ENCODE results near the gene TMEM80.

Gene TMEM80

DNA sequence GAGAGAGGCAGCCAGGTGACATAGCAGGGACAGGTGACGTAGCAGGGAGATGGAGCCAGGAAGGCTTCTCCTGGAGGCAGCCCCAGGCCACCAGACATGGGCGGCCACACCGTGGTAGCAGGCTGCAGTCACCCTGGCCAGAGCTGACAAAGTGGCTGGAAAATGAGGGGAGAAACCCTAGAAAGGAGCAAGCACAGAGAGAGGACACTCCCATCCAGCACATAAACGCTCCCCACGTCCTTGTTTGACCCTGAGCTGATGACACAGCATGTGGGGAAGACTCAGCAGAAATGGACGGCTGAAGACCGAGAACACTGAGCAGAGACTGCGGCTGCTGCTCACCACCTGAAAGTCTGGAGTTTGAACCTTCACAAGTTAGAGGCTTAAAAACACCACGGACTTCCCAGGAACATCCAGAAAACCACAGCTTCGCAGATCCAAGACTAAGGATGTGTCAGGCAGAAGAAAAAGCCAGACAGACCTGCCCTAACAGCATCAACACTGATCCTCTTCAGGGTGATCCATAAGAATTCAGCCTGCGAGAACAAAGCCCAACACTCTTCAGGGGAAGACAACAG lies 29.8 kb upstream of the TMEM80 start:
- Histone ChIP-seq H3K23ac (ENCODE audit: low read depth, low read length, poor library complexity) (no peak overlapping the region), H2BK5ac (ENCODE audit: low read length) (no peak overlapping the region), H3K27ac (replicated peaks; ENCODE audit: low read length) (no peak overlapping the region), H3K36me3 (replicated peaks in 1 of 2; ENCODE audit: control insufficient read depth in 2 of 2, insufficient read depth in 2 of 2, low read length in 2 of 2) (peaks cover 15 to 64% of the 10 kb centered on the region in 2 donors), H3K27me3 (ENCODE audit: control insufficient read depth in 3 of 3, insufficient read depth in 3 of 3, low read depth in 1 of 3, low read length in 3 of 3) (no peaks in the 10 kb centered on the region), H4K8ac (ENCODE audit: low read depth, low read length) (no peak overlapping the region), H3K4me1 (ENCODE audit: control insufficient read depth in 2 of 2, insufficient read depth in 1 of 2, low read depth in 1 of 2, low read length in 2 of 2) (no peaks in the 10 kb centered on the region), H3K9ac (ENCODE audit: low read depth, low read length, poor library complexity) (no peak overlapping the region), H3K79me1 (ENCODE audit: low read depth, low read length) (peaks cover 2% of the 10 kb centered on the region), H2BK15ac (ENCODE audit: low read length) (no peak overlapping the region), H2BK12ac (ENCODE audit: low read length) (no peak overlapping the region), H3K4ac (ENCODE audit: low read length) (no peak overlapping the region), H3K18ac (ENCODE audit: low read length) (no peak overlapping the region), H3K9me3 (replicated peaks in 1 of 2; ENCODE audit: control insufficient read depth in 2 of 2, insufficient read depth in 1 of 2, low read depth in 1 of 2, low read length in 2 of 2) (peaks cover 2 to 5% of the 10 kb centered on the region in 2 donors), H3K14ac (ENCODE audit: low read length) (no peak overlapping the region), H3K4me2 (ENCODE audit: insufficient read depth, low read length, poor library complexity, severe bottlenecking) (no peak overlapping the region), H2AFZ (ENCODE audit: low read length) (no peak overlapping the region), H3K4me3 (ENCODE audit: low read length in 2 of 2) (no peak overlapping the region), H2AK5ac (ENCODE audit: low read depth, low read length) (no peak overlapping the region), H4K91ac (ENCODE audit: low read depth, low read length, poor library complexity) (no peak overlapping the region), H2BK120ac (ENCODE audit: low read depth, low read length) (no peak overlapping the region)
- DNase-seq (ENCODE audit: low spot score) = no peak
- no CpG with 5 or more reads among the region's 11 CpGs for WGBS, 2 donors (ENCODE audit: extremely low coverage in 2 of 2, insufficient read length in 2 of 2, insufficient replicate concordance in 1 of 2)

DNA sequence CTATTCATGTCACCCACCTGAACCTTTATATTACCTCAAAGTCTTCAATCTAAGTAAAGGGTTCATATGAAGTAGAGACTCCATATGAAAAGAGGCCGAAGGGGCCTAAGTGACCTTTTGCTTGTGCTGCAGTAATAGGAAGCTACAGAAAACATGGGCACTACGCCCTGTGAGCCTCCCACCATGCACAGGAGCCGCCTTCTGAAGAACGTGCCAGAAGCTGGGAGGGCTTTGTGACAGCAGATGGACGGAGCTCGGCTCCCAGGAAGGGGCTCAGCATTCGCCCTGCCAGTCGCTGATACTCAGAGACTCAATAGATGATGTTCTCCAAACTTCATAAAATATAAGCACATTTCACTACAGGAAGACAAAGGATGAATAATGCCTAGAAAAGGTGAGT lies 21.8 kb upstream of the TMEM80 start:
- DNase-seq (ENCODE audit: low spot score) = no peak
- H3K36me3 ChIP-seq (replicated peaks in 1 of 2; ENCODE audit: control insufficient read depth in 2 of 2, insufficient read depth in 2 of 2, low read length in 2 of 2) = peaks cover 26 to 71% of the 10 kb centered on the region in 2 donors
- no peak overlapping the region for H3K27ac ChIP-seq (replicated peaks; ENCODE audit: low read length)
- no peak overlapping the region for H4K8ac ChIP-seq (ENCODE audit: low read depth, low read length)
- H3K27me3 ChIP-seq (ENCODE audit: control insufficient read depth in 3 of 3, insufficient read depth in 3 of 3, low read depth in 1 of 3, low read length in 3 of 3) = no peaks in the 10 kb centered on the region
- H2BK120ac ChIP-seq (ENCODE audit: low read depth, low read length) = no peak overlapping the region
- H4K91ac ChIP-seq (ENCODE audit: low read depth, low read length, poor library complexity) = no peak overlapping the region
- H3K4me3 ChIP-seq (ENCODE audit: low read length in 2 of 2) = no peak overlapping the region
- H3K4ac ChIP-seq (ENCODE audit: low read length) = no peak overlapping the region
- H3K9me3 ChIP-seq (replicated peaks in 1 of 2; ENCODE audit: control insufficient read depth in 2 of 2, insufficient read depth in 1 of 2, low read depth in 1 of 2, low read length in 2 of 2) = peaks cover 0 to 2% of the 10 kb centered on the region in 2 donors
- H2BK15ac ChIP-seq (ENCODE audit: low read length) = no peak overlapping the region
- H3K14ac ChIP-seq (ENCODE audit: low read length) = no peak overlapping the region
- no peak overlapping the region for H3K9ac ChIP-seq (ENCODE audit: low read depth, low read length, poor library complexity)
- H3K23ac ChIP-seq (ENCODE audit: low read depth, low read length, poor library complexity) = no peak overlapping the region
- no peak overlapping the region for H3K18ac ChIP-seq (ENCODE audit: low read length)
- H2BK12ac ChIP-seq (ENCODE audit: low read length) = no peak overlapping the region
- no peak overlapping the region for H3K4me2 ChIP-seq (ENCODE audit: insufficient read depth, low read length, poor library complexity, severe bottlenecking)
- no peak overlapping the region for H2AK5ac ChIP-seq (ENCODE audit: low read depth, low read length)
- H2BK5ac ChIP-seq (ENCODE audit: low read length) = no peak overlapping the region
- H3K4me1 ChIP-seq (ENCODE audit: control insufficient read depth in 2 of 2, insufficient read depth in 1 of 2, low read depth in 1 of 2, low read length in 2 of 2) = no peaks in the 10 kb centered on the region
- H2AFZ ChIP-seq (ENCODE audit: low read length) = no peak overlapping the region
- no CpG with 5 or more reads among the region's 8 CpGs for WGBS, 2 donors (ENCODE audit: extremely low coverage in 2 of 2, insufficient read length in 2 of 2, insufficient replicate concordance in 1 of 2)
- no peaks in the 10 kb centered on the region for H3K79me1 ChIP-seq (ENCODE audit: low read depth, low read length)

DNA sequence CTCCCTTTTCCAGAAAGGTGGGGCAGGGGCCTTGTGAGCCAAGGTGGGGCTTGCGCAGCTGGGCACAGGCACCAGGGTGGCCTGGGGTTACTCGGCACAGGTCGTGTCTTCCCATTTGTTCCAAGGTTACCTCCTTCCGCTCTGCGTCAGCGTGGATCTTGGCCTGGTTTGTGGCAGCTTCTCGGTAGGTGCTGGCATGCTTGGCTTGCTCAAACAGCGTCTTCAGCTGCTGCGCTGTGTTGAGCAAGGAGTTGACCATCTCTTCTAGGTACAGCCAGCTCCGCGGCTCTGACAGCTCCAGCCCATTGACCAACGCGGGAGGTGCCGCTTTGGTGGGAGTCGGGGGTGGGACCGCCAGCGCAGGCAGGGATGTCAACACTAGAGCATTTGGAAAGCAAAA lies 21.2 kb upstream of the TMEM80 start:
- no peak overlapping the region for H3K23ac ChIP-seq (ENCODE audit: low read depth, low read length, poor library complexity)
- no peak overlapping the region for H2AFZ ChIP-seq (ENCODE audit: low read length)
- no peak overlapping the region for H3K27ac ChIP-seq (replicated peaks; ENCODE audit: low read length)
- no peak overlapping the region for H3K14ac ChIP-seq (ENCODE audit: low read length)
- H3K4me3 ChIP-seq (ENCODE audit: low read length in 2 of 2) = no peak overlapping the region
- H2BK120ac ChIP-seq (ENCODE audit: low read depth, low read length) = no peak overlapping the region
- WGBS, 2 donors (ENCODE audit: extremely low coverage in 2 of 2, insufficient read length in 2 of 2, insufficient replicate concordance in 1 of 2) = no CpG with 5 or more reads among the region's 17 CpGs
- H3K4me2 ChIP-seq (ENCODE audit: insufficient read depth, low read length, poor library complexity, severe bottlenecking) = no peak overlapping the region
- H3K36me3 ChIP-seq (replicated peaks in 1 of 2; ENCODE audit: control insufficient read depth in 2 of 2, insufficient read depth in 2 of 2, low read length in 2 of 2) = peaks cover 28 to 72% of the 10 kb centered on the region in 2 donors
- no peaks in the 10 kb centered on the region for H3K27me3 ChIP-seq (ENCODE audit: control insufficient read depth in 3 of 3, insufficient read depth in 3 of 3, low read depth in 1 of 3, low read length in 3 of 3)
- no peak overlapping the region for H2BK12ac ChIP-seq (ENCODE audit: low read length)
- no peak overlapping the region for H2AK5ac ChIP-seq (ENCODE audit: low read depth, low read length)
- no peak overlapping the region for H3K9ac ChIP-seq (ENCODE audit: low read depth, low read length, poor library complexity)
- H2BK15ac ChIP-seq (ENCODE audit: low read length) = no peak overlapping the region
- no peak overlapping the region for H3K4ac ChIP-seq (ENCODE audit: low read length)
- DNase-seq (ENCODE audit: low spot score) = no peak
- no peak overlapping the region for H3K18ac ChIP-seq (ENCODE audit: low read length)
- H4K91ac ChIP-seq (ENCODE audit: low read depth, low read length, poor library complexity) = no peak overlapping the region
- no peaks in the 10 kb centered on the region for H3K4me1 ChIP-seq (ENCODE audit: control insufficient read depth in 2 of 2, insufficient read depth in 1 of 2, low read depth in 1 of 2, low read length in 2 of 2)
- no peaks in the 10 kb centered on the region for H3K79me1 ChIP-seq (ENCODE audit: low read depth, low read length)
- H2BK5ac ChIP-seq (ENCODE audit: low read length) = no peak overlapping the region
- H4K8ac ChIP-seq (ENCODE audit: low read depth, low read length) = no peak overlapping the region
- H3K9me3 ChIP-seq (replicated peaks in 1 of 2; ENCODE audit: control insufficient read depth in 2 of 2, insufficient read depth in 1 of 2, low read depth in 1 of 2, low read length in 2 of 2) = peaks cover 0 to 2% of the 10 kb centered on the region in 2 donors

DNA sequence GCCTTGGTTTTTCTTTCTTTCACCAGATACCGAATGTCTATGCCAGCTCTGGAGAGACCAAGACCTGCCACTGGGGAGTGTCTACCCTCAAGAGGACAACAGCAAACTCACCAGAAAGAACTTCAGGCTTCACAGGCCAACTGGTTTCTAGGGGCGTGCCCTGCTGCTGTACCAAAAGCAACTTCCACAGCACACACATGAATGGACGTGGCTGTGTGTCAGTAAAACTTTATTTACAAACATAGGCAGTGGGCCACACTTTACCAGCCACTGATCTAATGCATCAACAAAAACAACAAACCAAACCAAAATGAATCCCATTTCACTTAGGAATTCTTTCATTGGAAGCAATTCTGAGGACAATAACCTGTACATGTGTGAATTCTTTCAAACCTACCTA lies 17.3 kb upstream of the TMEM80 start:
- Histone ChIP-seq H3K23ac (ENCODE audit: low read depth, low read length, poor library complexity) (no peak overlapping the region), H2AFZ (ENCODE audit: low read length) (no peak overlapping the region), H2AK5ac (ENCODE audit: low read depth, low read length) (no peak overlapping the region), H2BK12ac (ENCODE audit: low read length) (no peak overlapping the region), H3K4me3 (ENCODE audit: low read length in 2 of 2) (no peak overlapping the region), H4K8ac (ENCODE audit: low read depth, low read length) (no peak overlapping the region), H3K14ac (ENCODE audit: low read length) (no peak overlapping the region), H4K91ac (ENCODE audit: low read depth, low read length, poor library complexity) (no peak overlapping the region), H3K4me1 (ENCODE audit: control insufficient read depth in 2 of 2, insufficient read depth in 1 of 2, low read depth in 1 of 2, low read length in 2 of 2) (no peaks in the 10 kb centered on the region), H3K27me3 (ENCODE audit: control insufficient read depth in 3 of 3, insufficient read depth in 3 of 3, low read depth in 1 of 3, low read length in 3 of 3) (no peaks in the 10 kb centered on the region), H3K9ac (ENCODE audit: low read depth, low read length, poor library complexity) (no peak overlapping the region), H2BK15ac (ENCODE audit: low read length) (no peak overlapping the region), H3K4ac (ENCODE audit: low read length) (no peak overlapping the region), H3K36me3 (replicated peaks in 1 of 2; ENCODE audit: control insufficient read depth in 2 of 2, insufficient read depth in 2 of 2, low read length in 2 of 2) (peaks cover 40 to 83% of the 10 kb centered on the region in 2 donors), H3K27ac (replicated peaks; ENCODE audit: low read length) (no peak overlapping the region), H3K4me2 (ENCODE audit: insufficient read depth, low read length, poor library complexity, severe bottlenecking) (no peak overlapping the region), H2BK120ac (ENCODE audit: low read depth, low read length) (no peak overlapping the region), H2BK5ac (ENCODE audit: low read length) (no peak overlapping the region), H3K9me3 (replicated peaks in 1 of 2; ENCODE audit: control insufficient read depth in 2 of 2, insufficient read depth in 1 of 2, low read depth in 1 of 2, low read length in 2 of 2) (peaks cover 0 to 2% of the 10 kb centered on the region in 2 donors), H3K79me1 (ENCODE audit: low read depth, low read length) (no peaks in the 10 kb centered on the region), H3K18ac (ENCODE audit: low read length) (no peak overlapping the region)
- WGBS, 2 donors (ENCODE audit: extremely low coverage in 2 of 2, insufficient read length in 2 of 2, insufficient replicate concordance in 1 of 2) = no CpG with 5 or more reads among the region's 3 CpGs
- DNase-seq (ENCODE audit: low spot score) = no peak
